NCI-H1436 treated with DMSO at 0.1 percent for 48 hours (cell line): ENCODE data around the gene LGMN.
"Not testable (repeated sequence)": the region's sequence is repeated elsewhere in the genome, so short reads cannot be mapped to it uniquely, and the experiment has no call there.

Source experiments
- DNase-seq: peaks from one replicate; lab custom pipeline; 2025; lab: John Stamatoyannopoulos, UW

LGMN gene

GRCh38 chr14:92694807-92695206 lies 53.6 kb downstream of the LGMN start:
- DNase-seq, result no peak

DNA sequence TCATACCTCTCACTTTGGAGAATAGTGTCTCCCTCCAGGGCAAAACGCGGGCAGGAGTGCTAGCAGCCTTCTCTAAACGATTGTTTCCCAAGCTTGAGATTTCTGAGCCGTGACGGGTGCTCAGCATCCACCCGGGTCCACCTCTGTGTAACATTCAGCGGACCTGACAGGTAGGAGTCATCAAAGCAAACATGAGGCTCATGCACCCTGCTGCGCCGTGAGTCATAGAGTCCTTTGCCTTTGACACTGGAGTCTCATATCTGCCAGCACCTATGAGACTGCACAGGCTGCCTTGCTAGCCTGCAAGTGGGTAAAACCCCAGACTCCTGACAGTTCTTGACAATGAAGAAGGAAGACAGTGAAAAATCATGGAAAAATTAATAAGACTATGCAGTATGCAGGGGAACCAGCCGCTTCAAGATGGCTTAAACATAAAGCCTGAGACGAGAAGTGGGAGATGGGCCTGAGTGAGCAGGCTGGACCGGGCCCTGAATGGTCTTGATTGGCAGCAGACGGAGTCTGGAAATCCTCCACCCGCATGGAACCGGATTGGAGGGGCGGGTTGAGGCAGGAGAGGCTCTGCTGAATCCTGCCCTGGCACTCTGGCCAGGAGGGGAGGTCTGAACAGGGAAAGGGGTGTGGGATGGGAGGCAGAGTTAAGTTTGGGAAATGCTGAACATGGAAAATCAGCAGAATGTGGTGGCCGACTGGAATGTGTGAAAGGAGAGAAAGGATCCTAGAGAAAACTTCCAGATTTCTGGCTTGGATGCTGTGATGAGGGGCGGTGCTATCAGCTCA lies 54.2 kb downstream of the LGMN start:
- DNase-seq, result no peak

DNA sequence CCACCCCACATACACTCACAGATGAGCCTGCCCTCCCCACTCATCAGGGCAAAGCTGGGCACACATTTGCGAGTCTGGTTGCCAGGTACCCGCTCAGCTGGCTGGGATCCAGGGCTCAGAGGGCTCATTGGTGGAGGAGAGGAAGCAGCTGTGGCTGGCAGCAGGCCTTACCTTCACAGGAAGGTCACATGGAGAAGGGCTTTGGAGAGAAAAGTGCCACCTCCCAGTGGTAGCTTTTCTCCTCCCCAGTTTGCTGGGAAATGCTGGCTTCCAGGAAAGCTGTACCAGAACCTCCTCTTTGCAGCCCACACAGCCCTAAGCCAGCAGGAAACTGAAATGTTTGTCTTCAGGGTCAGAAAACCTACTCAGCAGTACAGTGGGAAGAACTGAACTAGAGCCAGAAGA lies 55.6 kb downstream of the LGMN start:
- DNase-seq, result peak; percentile 83

- peak; percentile 8 for DNase-seq
Measured at GRCh38 chr14:92690171-92691011, 58.0 kb downstream of the LGMN start.

DNA sequence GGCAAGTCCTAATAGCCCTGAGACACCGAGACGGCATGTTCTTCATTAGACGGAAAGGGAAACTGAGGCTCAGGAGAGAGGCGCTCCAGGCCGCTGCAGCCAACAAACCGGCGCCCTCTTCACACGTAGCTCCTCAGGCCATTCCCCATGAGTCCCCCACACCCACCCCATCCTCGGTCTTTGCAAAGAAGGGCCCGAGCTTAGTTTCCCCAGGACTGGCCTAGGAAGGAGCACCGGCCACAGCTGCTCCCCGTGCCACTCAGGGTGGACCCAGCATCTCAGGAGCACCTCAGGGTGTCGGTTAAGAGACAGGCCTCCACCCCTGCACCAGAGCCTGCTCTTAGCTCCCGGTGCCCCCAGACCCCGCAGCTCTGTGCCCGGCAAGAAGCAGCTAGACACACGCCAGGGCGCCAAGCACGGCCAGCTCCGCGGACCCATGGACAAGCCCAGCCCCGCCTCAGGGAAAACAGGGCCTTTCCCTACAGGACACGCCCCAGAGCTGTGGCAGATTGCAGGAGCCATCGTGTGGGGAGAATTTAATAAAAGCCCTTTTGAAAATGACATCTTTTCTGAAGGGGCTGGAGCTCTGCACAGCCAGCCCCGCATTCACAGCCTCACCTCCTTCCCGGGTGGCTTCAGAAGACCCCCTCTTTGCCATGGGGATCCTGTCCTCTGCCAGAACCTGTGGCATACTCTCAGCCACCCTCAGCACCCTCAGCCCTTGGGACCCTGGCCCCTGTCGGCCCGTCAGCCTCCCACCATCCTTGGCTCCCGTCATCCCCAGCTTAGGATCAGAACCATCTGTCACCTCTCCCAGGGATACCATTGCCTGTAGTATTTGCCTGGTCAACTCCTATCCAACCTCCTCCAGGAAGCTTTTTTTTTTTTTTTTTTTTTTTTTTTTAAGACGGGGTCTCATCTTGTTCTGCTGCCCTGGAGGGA lies 59.7 kb downstream of the LGMN start:
- no peak for DNase-seq

DNA sequence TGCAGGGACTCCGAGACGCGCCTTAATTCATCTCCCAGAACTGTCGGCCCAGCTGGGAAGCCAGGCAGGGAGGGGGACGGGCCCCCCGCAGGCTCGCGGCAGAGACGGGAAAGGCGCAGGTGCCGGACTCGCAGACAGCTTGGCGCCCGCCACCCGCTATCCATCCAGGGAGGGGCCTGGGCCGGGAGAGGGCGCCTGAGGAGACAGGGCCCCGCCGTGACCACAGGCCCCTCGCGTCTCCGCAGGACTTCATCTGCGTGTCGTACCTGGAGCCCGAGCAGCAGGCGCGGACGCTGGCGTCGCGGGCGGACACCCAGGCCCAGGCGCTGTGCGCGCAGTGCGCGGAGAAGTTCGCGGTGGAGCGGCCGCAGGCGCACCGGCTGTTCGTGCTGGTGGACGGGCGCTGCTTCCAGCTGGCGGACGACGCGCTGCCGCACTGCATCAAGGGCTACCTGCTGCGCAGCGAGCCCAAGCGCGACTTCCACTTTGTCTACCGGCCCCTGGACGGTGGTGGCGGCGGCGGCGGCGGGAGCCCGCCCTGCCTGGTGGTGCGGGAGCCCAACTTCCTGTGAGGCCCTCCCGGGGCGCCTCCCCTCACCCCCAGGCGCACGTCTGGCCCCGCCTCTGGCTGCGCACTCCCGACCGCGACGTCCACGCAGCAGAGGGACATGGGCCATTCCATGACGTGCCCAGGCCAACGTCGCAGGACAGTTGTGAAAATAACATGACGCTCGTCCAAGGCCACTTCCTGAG lies 60.6 kb downstream of the LGMN start:
- DNase-seq, result no peak

DNA sequence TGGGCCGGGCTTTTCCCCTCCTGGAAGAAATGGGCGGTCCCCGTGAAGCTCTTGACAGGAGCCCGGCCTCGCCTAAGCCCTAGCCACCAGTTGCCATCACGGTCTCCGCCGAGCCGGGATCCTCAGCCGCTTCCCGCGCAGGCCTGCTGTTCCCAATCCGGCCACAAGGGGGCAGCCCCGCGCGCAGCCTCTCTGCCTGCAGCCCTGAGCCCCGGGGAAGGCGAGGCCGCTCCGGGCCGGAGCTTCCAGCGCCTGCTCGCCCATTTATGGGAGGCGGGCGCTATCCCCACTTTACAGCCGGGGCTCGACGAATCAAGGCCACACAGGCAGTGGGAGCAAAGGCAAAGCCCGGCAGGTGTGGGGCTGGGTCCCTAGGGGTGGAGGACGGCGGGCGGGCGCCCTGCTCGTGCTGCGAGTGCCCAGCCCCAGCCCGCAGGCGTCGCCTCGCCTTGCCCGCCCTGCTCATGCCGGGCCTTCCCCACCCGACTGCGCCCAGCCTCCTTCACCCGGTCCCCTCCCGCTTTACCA lies 61.5 kb downstream of the LGMN start:
- DNase-seq, result no peak

- no peak for DNase-seq
Measured at GRCh38 chr14:92686411-92686899, 62.0 kb downstream of the LGMN start.

GRCh38 chr14:92685784-92686355 lies 62.6 kb downstream of the LGMN start:
- no peak for DNase-seq

GRCh38 chr14:92684801-92685560 lies 63.4 kb downstream of the LGMN start:
- DNase-seq, result no peak

- no peak for DNase-seq
Measured at GRCh38 chr14:92683041-92683440, 65.4 kb downstream of the LGMN start.

- no peak for DNase-seq
Measured at GRCh38 chr14:92680781-92681650, 67.4 kb downstream of the LGMN start.

- not testable (repeated sequence) for DNase-seq
Measured at GRCh38 chr14:92680330-92680729, 68.1 kb downstream of the LGMN start.

- DNase-seq, result no peak
Measured at GRCh38 chr14:92679246-92679645, 69.2 kb downstream of the LGMN start.

GRCh38 chr14:92678766-92679165 lies 69.7 kb downstream of the LGMN start:
- DNase-seq, result no peak

DNA sequence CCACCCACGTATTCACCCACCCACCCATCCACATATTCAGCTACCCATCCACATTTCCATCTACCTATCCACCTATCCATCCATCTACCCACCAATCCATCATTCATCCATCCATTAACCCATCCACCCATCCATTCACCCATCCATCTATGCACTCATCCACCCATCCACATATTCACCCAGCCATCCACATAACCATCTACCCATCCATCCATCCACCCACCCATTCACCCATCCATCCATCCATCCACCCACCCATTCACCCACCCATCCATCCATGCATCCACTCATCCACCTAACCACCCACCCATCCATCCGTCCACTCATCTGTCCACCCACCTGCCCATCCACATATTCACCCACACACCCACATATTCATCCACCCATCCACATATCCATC lies 70.5 kb downstream of the LGMN start:
- DNase-seq, result no peak

DNA sequence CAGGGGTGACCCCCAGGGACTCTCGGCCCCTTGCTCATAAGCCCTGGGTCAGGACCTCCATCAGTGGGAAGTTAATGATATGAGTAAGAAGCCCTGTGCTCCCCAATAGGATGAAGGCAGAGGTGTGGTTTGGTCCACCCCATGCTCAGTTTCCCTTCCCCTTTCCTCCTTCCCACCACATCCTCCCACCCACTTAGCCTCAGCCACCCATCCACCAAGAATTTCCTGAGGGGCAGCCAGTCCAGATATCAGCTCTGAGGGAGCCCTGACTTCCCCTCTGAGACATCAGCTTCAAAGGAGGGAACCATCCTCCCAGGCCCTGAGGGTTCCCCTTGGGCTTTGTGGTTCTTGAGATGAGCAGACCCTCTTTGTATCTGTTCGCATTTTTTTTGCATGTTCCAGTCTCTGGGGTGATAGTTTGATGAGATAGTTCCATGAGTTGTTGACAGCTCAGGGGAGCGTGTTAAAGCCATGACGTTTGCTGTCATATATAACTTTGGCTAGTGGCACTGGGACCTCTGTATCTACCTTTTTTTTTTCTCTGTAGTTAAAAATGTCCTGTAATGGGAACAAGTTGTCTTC lies 71.2 kb downstream of the LGMN start:
- no peak for DNase-seq

GRCh38 chr14:92676403-92677086 lies 71.9 kb downstream of the LGMN start:
- no peak for DNase-seq
